GM15510 (cell line): Measurements from ENCODE around the gene ORAI2.

ENCODE experiments used
- POLR2A ChIP-seq: IDR thresholded peaks from 3 replicates; pipeline ENCODE4 v1.6.1; 2011; ENCODE audit warnings: borderline replicate concordance; ENCODE audit not compliant: insufficient read length; ENCODE audit errors: extremely low read depth

Gene ORAI2

GRCh38 chr7:102433219-102434038 lies at the start of gene ORAI2:
Gene ORAI2, plus strand, starts transcription at chr7:102433575. Its CDS starts 5,382 bp downstream, at chr7:102438957.
- peak; percentile 76 for TF ChIP-seq POLR2A

- TF ChIP-seq POLR2A, result no peak
These were observed 46.3 kb upstream of the ORAI2 start for GRCh38 chr7:102387064-102387463.

GRCh38 chr7:102389810-102390209 lies 43.6 kb upstream of the ORAI2 start:
- TF ChIP-seq POLR2A, result no peak

GRCh38 chr7:102390697-102391484 lies 42.5 kb upstream of the ORAI2 start:
- TF ChIP-seq POLR2A, result no peak

DNA sequence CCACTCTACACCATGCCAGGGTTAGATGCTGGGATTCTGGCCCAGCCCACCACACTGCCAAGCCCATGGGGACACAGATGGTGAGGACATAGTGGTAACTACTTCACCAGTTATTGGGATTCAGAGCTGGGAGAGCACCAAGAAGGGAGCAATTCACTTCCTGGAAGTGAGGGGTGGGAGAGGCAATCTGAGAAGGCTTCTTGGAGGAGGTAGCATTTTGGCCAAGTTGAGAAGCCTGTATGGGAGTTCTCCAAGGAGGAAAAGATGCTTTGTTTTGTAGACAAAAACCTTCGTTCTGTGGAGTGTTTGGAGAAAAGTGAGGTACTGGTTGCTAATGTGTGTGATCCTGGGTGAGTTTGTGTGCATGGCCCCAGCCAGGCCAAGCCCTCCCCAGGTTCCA lies 41.0 kb upstream of the ORAI2 start:
- no peak for TF ChIP-seq POLR2A

GRCh38 chr7:102393467-102393866 lies 39.9 kb upstream of the ORAI2 start:
- no peak for TF ChIP-seq POLR2A

- TF ChIP-seq POLR2A, result no peak
These were observed 37.8 kb upstream of the ORAI2 start for GRCh38 chr7:102395592-102395872.

GRCh38 chr7:102395873-102396709 lies 37.3 kb upstream of the ORAI2 start, which contains the start of gene PRKRIP1:
Gene PRKRIP1, plus strand, starts transcription at chr7:102396363. Its CDS starts 49 bp downstream, at chr7:102396412.
- TF ChIP-seq POLR2A, result peak; percentile 67

- no peak for TF ChIP-seq POLR2A
These were observed 36.7 kb upstream of the ORAI2 start for GRCh38 chr7:102396710-102397019.

GRCh38 chr7:102398543-102398942 lies 34.8 kb upstream of the ORAI2 start:
- TF ChIP-seq POLR2A, result no peak

- no peak for TF ChIP-seq POLR2A
These were observed 33.0 kb upstream of the ORAI2 start for GRCh38 chr7:102400360-102400759.

- no peak for TF ChIP-seq POLR2A
These were observed 29.8 kb upstream of the ORAI2 start for GRCh38 chr7:102403563-102403962.

GRCh38 chr7:102404005-102404861 lies 29.1 kb upstream of the ORAI2 start:
- no peak for TF ChIP-seq POLR2A

DNA sequence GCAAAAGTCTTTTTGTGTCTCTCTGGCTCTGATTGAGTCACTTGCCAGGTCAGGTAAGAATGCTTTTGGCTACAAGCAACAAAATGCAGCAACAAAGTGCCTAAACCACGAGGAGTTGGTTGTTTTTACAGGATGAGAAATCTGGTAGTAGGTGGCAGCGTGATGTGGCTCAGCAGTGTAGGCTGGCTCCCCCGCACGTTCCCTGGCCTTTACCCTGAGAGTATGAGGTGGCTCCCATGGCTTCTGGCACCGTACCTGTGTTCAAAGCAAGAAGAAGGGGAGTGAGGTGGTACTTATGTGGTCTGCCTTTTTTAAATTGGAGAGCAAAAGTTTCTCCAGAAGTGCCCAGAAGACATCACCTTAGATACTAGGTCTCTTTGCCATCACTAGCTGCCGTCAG lies 25.5 kb upstream of the ORAI2 start:
- no peak for TF ChIP-seq POLR2A
